Left renal pelvis (tissue), 4 donors: ENCODE results near the gene TCF12. TPM values are rescaled to one million over a fixed set of nuclear protein-coding genes. Genes with fewer than 3 reads are reported as not detected.
A peak's percentile ranks its signal among the peaks of the same experiment; 100 is the strongest.

Experiments used
- DNase-seq, 4 donors: peaks; one replicate each; pipeline ENCODE4 v3.0.0-alpha.2; 2013; ENCODE audit warnings: low read depth in 4 of 4, low spot score in 3 of 4
- polyA plus RNA-seq, 4 donors: library from polyadenylated mRNA; unstranded; fragments of 120-200 nt; gene quantifications; one replicate each; pipeline ENCODE4 v1.2.1, GENCODE V29; 2013; ENCODE audit not compliant: insufficient read length in 4 of 4

The TCF12 gene
- polyA plus RNA-seq, 4 donors, result 152 to 313 (median 190) TPM

DNA sequence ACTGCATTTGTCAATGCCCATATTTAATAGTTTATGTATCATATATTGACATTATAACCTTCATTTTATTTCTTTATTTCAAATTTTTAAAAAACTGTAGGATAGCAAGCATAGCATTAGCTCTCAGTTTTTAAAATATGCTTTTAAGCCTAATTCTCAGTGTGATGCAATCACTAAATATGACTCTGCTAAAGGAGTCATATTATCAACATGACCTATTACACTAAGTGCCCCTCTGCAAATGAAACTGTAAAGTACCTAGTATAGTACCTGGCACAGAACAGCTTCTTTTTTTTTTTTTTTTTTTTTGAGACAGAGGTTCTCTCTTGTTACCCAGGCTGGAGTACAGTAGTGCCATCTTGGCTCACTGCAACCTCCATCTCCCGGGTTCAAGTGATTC, 278.4 kb downstream of the TCF12 start:
- no peak for DNase-seq

DNA sequence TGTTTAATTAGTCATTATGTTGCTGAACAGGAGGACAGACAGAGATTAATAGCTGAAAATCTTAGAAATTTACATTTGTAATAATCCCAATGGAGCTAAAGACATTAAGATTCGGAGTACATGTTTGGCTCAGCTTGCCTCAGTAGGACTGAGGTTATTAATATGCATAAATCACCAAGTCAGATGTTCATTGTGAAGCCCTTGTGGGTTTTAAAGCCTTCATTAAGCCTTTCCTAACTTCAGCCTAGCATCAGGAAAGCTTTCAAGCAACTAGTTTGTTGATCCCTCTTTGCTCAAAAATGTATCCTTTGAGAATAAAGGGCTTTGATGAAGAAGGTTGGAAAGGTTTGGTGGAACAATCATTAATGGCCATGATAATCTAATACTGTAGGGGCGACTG, 279.7 kb downstream of the TCF12 start:
- DNase-seq, result no peak

DNA sequence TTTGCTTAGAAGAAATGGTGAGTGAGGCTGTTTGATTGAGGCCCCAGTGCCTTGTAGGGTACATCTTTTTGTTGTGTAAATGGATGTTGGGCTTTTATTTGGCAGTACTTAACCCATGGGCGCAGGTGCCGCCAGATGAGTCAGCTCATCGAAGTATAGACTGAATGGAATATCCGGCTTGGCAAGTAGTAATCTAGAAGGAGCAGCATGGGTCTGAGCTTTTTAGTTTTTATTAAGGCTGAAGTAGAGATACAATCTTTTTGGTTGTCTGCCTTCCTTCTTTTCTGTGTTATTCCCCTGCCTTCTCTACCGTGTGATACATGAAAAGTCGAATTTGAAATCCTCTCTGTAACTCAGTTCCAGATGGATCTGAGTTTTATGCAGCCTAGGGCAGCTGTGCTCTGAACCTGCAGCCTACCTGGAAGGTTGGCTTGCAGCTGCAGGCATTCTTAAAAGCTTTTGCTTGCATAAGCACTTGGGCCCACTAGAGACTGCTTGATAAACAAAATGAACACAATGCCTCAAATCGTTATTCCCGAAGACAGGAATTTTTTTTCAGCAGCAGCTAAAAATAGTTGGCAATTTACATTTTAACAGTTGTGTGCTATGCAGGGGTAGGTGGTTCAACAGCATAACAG, 280.3 kb downstream of the TCF12 start:
- DNase-seq, result no peak

DNA sequence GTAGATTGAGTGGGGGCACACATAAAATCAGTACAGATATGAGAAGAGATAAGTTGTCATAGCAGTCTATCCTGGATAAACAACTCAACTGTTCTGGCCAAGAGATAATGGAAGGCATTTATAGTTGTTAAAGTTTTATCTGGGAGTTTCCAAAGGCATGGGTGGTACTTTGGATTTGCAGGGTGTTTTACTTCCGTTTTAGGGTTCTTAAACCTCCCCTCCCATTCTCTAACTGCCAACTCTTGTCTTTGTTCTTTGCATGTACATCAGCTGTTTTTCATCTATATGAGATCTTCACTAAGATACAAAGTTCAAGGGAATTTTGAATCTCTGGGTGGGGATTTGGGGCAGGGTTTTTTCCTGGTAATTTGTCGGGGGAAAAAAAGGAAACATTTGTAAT, 283.1 kb downstream of the TCF12 start:
- no peak for DNase-seq

DNA sequence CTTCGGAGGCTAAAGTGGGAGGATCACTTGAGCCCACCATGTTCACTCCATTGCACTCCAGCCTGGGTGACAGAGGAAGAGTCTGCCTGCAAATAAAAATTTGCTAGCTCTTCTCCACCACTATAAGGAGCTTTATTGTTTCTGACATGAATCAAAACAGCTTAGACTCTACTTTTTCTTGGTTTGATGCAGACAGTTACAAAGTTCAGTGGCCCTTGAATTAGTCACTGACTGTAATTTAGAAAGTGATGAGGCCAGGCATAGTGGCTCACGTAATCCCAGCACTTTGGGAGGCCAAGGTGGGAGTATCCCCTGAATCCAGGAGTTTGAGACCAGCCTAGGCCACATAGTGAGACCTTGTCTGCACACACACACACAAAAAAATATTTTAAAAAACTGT, 285.5 kb downstream of the TCF12 start:
- DNase-seq, result no peak

DNA sequence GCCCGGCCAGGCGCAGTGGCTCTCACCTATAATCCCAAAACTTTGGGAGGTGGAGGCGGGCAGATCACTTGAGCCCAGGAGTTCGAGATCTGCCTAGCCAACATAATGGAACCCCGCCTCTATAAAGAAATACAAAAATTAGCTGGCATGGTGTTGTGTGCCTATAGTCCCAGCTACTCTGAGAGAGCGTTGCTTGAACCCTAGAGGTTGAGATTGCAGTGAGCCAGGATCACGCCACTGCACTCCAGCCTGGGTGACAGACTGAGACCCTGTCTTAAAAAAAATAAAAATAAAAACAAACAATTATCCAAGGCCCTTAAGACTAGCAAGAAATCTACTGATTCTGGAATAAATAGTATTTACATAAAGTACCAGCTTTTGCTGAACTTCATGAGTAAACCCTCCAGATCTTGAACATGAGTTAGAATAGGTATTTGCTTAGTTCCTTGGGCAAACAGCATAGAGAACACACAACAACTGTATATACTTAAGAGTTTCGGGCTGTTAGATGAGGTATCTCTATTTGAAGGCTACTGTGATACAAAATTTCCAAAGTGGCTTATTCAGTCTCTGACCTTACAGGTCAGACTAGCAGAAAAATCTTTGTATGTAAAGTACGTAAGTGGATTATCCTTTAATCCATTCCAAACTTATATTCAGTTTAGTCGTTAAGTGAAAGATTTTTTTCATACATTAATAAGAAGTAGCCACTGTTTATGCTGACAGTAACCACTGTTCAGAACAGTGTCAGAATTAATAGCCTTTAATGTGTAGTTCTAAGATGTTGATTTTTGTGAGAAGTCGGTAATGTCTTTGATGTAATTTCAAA, 286.8 kb downstream of the TCF12 start:
- no peak for DNase-seq

DNA sequence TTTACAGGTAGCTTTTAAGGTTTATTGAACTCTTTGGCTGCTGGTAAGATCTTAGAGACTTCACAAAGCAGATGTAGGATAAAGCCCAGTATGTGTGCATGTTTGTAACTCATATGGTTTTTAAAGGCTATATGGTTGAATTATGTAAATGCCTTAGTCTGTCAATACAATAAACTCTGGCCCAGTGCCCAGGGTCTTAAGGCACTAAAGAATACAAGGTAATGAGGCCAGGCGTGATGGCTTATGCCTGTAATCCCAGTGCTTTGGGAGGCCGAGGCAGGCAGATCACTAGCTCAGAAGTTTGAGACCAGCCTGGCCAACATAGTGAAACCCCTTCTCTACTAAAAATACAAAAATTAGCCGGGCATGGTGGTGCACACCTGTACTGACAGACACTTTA, 287.6 kb downstream of the TCF12 start:
- no peak for DNase-seq

DNA sequence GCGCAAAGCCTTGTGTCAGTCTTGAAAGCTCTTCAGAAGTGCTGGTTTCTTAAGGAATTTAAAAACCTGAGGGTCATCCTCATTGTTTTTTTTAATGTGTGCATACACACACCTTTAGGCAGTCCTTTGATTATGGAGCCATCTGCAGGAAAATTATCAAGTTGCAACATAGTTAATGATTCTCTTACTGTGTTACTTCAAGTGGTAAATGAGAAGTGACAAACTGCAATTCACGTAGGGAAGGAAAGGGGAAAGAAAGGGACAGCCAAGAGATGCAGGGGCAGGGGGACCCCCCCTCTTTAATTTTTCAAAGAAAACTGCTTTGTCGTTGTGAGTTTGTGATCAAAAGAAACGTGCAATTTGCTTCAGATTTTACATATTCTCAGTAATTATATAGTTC, 295.4 kb downstream of the TCF12 start:
- no peak for DNase-seq

DNA sequence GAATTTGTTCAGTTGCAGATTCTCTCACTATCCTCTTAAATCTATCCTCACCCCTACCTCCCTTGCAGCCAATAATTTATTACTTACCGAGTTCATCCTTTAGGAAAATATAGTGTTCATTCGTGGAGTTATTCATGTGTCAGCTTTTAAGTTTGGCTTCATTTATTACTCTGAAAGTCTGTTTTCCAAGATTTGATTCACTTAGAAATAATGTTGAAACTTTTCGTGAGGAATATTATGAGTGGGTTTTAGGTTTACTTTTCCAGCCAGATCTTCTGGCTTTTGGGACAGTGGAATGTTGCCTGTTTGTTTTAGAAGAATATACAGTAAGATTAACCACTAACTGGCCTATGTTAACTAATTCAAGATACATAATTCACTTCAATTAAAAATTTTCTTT, 296.9 kb downstream of the TCF12 start:
- DNase-seq, result no peak

DNA sequence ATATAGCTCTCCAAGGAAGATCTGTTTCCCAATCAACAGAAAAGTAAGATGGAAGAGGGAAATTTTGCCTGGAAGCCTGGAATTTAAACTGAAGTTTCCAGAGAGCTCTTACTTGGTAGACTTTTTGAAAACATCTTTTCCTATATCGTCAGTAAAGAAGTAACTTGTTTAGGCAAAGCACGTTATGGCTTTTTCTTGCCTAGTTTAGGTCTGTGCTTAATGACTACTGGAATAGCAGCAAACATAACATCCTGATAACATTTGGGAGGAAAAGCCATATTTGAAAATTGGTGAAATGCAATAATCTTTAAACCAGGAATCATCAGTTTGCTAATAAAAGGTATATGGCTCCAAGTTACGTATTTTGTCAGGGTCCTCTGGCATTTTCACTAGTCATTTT, 297.4 kb downstream of the TCF12 start:
- no peak for DNase-seq

DNA sequence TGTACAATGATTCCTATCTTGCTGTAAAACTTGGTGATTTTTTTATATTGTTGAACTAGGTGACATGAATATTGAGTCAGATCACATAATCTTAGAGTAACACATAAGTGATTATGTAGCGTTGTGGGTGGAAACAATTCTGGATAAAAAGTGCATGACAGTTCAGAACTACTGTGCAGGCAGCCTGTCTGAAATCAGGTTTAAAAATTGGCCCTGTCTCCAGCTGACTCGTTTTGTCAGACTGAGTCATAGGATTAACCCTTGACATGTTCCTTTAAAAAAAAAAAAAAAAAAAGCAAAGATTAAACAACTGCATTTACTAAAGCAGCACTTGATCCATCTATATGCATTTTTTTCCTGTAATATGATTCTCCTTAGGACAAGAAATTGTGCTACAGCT, 297.8 kb downstream of the TCF12 start:
- DNase-seq, result no peak

DNA sequence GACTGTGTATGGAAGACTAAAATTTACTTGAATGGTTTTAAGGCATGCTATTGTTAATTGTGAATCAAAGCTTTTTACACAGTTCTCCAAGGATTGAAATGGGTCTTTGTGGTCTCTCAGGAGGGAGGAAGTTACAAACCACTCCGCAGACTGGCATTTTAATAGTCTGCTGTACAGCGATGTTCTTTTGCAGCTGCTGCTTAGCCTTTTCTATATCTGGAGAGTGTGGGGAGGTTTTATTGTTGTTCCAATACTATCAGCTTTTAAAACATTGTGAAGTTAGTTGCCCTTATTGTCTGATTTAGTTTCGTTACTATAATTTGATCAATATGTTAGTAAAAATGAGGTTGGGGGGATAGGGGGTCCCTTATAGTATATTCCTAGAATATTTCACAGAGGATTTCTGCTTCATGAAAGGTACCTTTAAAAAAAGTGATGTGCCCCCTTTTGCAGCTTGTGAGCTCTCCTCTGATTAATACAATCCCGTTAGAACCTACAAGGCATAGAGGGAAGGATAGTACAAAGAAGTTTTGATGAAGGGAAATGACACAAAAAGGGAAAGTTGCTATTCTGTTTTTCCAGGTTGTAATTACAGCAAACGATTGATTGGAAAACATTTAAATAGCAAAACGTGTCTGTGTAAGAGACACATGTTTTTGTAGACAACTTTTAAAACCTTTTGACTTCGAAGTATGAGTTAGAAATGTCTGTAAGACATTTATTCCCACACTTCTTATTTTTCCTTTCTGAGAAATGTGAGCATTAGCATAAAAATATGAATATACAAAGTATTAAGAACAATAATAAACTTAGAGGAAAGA, 299.5 kb downstream of the TCF12 start:
- no peak for DNase-seq

DNA sequence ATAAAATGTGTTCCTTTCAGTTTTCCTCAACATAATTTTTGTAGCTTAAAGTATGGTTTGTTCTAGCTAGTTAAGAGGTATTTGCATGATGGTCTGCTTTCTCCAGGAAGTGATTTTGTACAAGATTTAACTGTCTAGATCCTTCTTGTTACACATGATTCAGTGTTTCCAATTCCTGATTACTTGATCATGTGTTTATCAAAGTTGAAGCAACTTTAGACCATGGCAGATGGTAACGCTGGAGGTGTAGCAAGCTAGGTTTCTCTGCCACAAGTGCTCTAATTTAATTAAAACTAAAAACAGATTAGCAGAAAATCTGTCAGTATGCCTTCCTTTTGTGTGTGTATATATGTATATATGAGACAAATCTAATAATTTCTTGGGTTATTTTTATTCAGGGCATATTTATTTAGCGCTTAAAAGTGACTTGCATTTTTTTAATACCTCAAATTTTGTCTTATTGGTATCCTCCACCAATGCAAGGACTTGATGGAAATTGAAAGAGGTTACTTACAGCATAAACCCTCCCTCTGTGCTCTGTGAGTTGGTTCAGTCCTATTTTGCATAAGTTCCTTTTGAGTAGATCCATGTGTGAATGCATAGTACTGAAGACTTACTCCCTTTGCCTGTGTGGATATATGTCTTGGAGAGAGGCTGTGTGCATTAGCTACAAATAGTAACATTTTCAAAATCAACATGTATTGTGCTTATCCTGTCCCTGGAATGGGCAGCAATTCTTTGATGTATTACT, 300.6 kb downstream of the TCF12 start:
- peak in 3 of 4 donors; percentile 71 to 79 (median 73) for DNase-seq

DNA sequence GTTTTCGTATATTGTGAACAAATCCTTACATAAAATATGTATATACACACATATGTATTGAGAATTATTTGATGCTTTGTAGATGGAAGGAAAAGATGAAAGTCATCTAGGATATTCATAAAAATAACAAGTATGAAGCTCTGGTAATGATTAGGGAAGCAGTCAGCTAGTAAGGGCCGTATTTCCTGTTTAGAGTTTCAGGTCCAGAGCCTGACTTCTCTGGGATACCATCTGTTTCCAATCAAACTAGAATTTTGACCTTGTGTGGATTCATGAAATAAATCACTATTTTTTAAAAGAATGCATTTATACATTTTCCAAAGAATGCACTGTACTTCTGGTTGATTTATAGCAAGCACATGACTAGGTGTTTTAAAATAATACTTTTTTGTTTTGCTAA, 301.8 kb downstream of the TCF12 start:
- DNase-seq, result no peak

DNA sequence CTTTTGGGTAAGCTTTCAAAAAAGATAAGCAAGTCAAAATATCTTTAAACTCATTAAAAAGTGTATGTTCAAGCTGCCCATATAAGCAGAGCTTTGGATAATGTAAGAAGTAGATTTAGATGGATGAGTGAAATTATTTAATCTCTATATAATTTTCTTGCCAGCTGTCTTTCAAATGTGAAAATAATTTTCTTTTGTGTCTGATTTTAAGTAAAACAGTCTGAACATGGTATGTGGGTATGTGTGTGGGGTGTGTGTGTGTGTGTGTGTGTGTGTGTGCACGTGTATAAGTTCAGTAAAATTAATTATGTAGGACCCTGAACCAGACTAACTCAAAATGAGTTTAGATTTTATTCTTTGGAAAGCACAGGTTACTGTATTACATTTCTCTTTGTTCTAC, 302.7 kb downstream of the TCF12 start:
- DNase-seq, result no peak

DNA sequence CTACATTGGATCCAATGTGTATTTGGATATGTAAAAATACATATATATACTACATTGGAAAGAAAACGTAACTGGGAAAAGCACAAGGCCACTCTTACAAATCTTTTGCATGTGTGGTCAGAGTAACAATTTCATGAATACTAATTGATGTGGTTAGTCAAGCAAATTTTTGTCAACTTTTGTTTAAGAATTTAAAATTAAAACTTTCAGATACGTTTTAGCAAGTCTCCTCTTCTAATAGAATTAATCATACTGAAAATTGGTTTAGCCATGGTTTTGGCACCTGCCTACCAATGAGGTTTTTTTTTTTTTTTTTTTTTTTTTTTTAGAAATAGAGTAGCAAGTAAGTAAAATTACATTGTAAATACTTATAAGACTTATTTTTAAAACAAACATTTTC, 304.9 kb downstream of the TCF12 start:
- DNase-seq, result no peak

DNA sequence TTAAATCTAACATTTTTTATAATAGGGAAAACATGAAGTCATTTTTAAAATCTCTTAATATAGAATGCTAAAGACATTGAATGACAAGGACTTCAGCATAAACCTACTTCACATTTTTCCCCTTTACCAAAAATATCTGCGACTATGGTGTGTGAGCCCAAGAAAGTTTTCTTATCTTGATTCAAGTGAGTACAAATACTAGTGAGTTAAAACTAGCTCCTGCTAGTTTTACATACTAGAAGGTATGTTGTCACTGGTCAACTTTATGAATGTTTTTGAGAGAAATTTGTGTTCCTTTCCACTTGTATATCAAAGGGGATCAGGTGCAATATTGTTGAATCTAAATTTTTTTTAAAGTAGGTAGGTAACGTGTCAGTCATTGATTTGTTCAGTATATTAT, 305.4 kb downstream of the TCF12 start:
- no peak for DNase-seq

DNA sequence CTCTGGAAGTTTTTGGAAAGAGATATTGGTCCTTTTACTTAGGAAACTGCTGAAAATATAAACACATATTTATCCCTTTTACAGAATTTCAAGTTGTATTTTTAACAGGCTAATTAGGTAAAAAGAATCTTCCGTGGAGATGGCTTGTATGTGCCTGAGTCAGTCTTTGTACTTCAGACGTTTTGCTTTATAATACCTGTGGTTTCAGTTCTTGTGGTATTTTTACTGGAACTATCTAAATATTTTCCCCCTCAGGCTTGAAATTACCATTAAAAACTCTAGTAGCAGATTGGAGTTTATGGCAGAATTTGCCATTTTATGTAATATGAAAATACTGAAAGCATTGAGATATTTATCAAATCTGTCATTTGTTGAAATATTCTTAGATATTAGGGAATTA, 306.2 kb downstream of the TCF12 start:
- DNase-seq, result no peak

DNA sequence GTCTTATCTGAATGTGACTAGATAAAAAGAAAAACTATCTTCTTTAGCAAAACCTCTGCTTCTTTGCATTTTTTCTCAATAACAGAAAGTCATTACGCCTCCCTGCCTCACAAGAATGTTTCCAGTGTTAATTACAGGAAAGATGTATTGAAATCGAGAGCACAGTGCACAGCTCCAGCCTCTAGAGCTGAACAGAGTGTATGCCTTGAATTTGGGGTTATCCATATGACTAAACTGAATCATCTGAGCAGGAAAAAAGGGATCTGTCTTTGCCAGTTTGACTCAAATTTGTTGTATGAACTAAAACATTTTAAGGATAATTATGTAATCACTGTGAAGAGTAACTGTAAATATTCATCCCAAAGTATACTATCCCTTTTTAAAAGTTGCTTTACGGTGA, 308.7 kb downstream of the TCF12 start:
- DNase-seq, result no peak

DNA sequence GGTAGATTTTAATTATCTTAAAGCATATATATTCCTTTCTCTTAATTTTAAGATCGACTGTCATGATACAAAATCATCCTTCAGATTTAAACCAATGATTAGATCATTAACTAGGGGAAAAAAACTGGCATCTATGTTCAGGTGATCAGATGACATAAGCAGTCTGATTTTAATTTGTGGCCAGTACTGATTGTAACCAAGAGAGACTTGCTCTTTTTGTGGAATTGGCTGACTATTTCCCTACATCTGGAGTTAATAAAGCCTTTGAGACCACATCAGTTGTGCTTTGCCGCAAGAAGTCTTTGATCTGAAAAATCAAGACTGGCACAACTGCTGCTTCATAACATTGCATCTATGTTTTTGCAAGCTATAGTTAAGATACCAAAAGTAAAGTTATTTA, 309.5 kb downstream of the TCF12 start:
- DNase-seq, result no peak

DNA sequence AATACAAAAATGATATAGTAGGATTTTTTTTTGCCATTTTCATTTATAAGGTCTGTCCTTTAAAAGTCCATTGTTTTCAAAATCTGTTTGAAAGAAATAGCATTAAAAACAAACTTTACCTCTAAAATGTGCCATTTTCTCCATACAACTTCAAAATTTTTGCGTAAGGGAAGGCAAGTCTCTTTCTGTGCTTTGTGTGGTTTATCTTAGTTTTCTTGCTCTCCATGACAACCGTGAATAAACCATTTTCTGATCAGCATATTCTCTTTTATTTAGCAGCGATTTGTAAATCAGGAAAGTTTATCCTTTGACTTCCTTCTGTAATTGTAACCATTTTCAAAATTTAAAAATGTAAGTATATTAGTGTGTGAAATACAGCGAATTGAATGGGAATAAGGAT, 310.0 kb downstream of the TCF12 start:
- no peak for DNase-seq
